Heart right ventricle (tissue), 16 donors: Measurements from ENCODE around the gene EEFSEC. TPM values are rescaled to one million over a fixed set of nuclear protein-coding genes. Genes with fewer than 3 reads are reported as not detected.

Experiments used
- ATAC-seq, 8 donors: fragments of 200-7000 bp; cut with Tn5 transposase; one replicate each; pipeline ENCODE4 v1.9.1; 2020; ENCODE audit warnings: mild to moderate bottlenecking in 8 of 8, moderate library complexity in 8 of 8, moderate number of reproducible peaks in 1 of 8
- DNase-seq, 2 donors: peaks; one replicate each; pipeline ENCODE4 v3.0.0-alpha.2; 2020
- H3K27ac ChIP-seq, 10 donors: fragments of 200-600 bp; sonication (generic) in 2 of 10; one replicate each; pipeline versions ENCODE4 v1.5.0 to v1.8.0; 2020 to 2022; ENCODE audit warnings: mild to moderate bottlenecking in 3 of 10
- H3K27me3 ChIP-seq, 7 donors: fragments of 200-600 bp; one replicate each; pipeline ENCODE4 v1.8.0; 2021 to 2022; ENCODE audit warnings: mild to moderate bottlenecking in 2 of 7
- H3K36me3 ChIP-seq, 9 donors: fragments of 200-600 bp; sonication (generic) in 1 of 9; one replicate each; pipeline versions ENCODE4 v1.5.0 to v1.8.0; 2020 to 2022; ENCODE audit warnings: mild to moderate bottlenecking in 2 of 9
- H3K4me1 ChIP-seq, 9 donors: fragments of 200-600 bp; sonication (generic) in 1 of 9; one replicate each; pipeline versions ENCODE4 v1.5.0 to v1.8.0; 2020 to 2022; ENCODE audit warnings: mild to moderate bottlenecking in 4 of 9
- H3K4me3 ChIP-seq, 10 donors: fragments of 200-600 bp; sonication (generic) in 2 of 10; one replicate each; pipeline versions ENCODE4 v1.5.0 to v1.8.0; 2020 to 2022; ENCODE audit warnings: mild to moderate bottlenecking in 7 of 10, moderate library complexity in 2 of 10
- H3K9me3 ChIP-seq, 11 donors: fragments of 200-600 bp in 10 of 11; sonication (generic) in 2 of 11; one replicate each; pipeline versions ENCODE4 v1.5.0 to v1.8.0; 2013 to 2022; ENCODE audit warnings: mild to moderate bottlenecking in 2 of 11, control low read depth in 1 of 11, moderate library complexity in 1 of 11
- CTCF ChIP-seq, 9 donors: fragments of 200-600 bp; sonication (generic) in 2 of 9; IDR thresholded peaks; one replicate each; pipeline versions ENCODE4 v1.5.0 to v1.8.0; 2021 to 2022; ENCODE audit warnings: antibody characterized with exemption in 9 of 9, mild to moderate bottlenecking in 5 of 9, moderate library complexity in 1 of 9
- WGBS, 2 donors: extraction: QIAGEN DNeasy Blood & Tissue Kit; methylation state at CpG; one replicate each; pipeline ENCODE4 v1.1.7; 2013; ENCODE audit warnings: inconsistent platforms in 1 of 2; 5-methylcytosine and 5-hydroxymethylcytosine counted together
- intact Hi-C, 10 donors: fragments of 100-400 bp; cut with DNase I; formaldehyde crosslinking; loops; one replicate each; pipeline versions ENCODE4 v1.11.1 to v1.14.2; 2022
- polyA plus RNA-seq, 2 donors: library from polyadenylated mRNA; stranded (reverse); fragments of 200-250 nt; gene quantifications; one replicate each; pipeline ENCODE4 v1.2.3, GENCODE V29; 2013
- total RNA-seq, 10 donors: library from RNA; stranded (reverse); fragmentation: NEBNext Ultra II Directional in 3 of 10; extraction: Animal tissue kit (Norgen Biotek cat#: 25700) in 3 of 10; gene quantifications; one replicate each; pipeline versions ENCODE4 v1.2.1 to v1.2.4, GENCODE V29; 2021 to 2023
- donor health status: Arrhythmogenic right ventricular cardiomyopathy.
- donor health status: ischemic (EF 13 %, LVEDD 7.1; RV severe dilation, severe dysfunction).
- donor health status: healthy with polysubstance abuse.
- donor health status: DM: no; HTN: yes; CAD: no.
- donor health status: DM: no; HTN: no; CAD: no.
- donor health status: ischemic (EF 25% LVEDD 6.9; RV normal size, moderate dysfunction).
- donor health status: ischemic (EF 25% LVEDD 5.7; RV mildly dilated, moderate dysfunction).
- donor health status: healthy.
- donor health status: DM: yes; HTN: yes; CAD: no.
- donor health status: Ischemic cardiomyopathy.
- donor health status: ischemic (EF 35%, LVEDD 5.7; RV mildly dilated, moderate dysfunction).
- donor health status: nonischemic (EF 11% LVEDD 7.7; RV severe dilation, severe dysfunction).
- donor health status: DM: yes; HTN: yes; CAD: no.
- donor health status: PGD.
- donor health status: ischemic (EF 29% LVEDD 5.4; RV normal size, mild dysfunction).
- donor health status: nonischemic (EF 23%, LVEDD 6.1; RV moderate dilation, normal function).

Gene EEFSEC
- total and polyA plus RNA-seq, 12 donors, result 16.5 to 29.5 (median 25.0) TPM

GRCh38 chr3:128320551-128321340 is 167.5 kb downstream of the EEFSEC start:
- no peak overlapping the region for H3K4me3 ChIP-seq
- peaks cover 0 to 19% (median 0%) of the 10 kb centered on the region in 9 donors for H3K36me3 ChIP-seq
- peaks cover 0 to 11% (median 0%) of the 10 kb centered on the region in 9 donors for H3K4me1 ChIP-seq
- intact Hi-C loops, result loop anchor here in 7 of 10 donors (5.0 to 10.0 kb wide), 5 partner anchors 88 to 226 kb away; no protein-coding TSS in a partner anchor
- DNase-seq, result no peak
- H3K27me3 ChIP-seq, result no peaks in the 10 kb centered on the region
- TF ChIP-seq CTCF (IDR thresholded peaks at IDR 0.05), result no peak
- ATAC-seq, result no peak
- H3K27ac ChIP-seq, result no peak overlapping the region
- WGBS, 2 donors, result 93 to 94% methylated on average over 8 of the region's 8 CpGs
- H3K9me3 ChIP-seq, result no peaks in the 10 kb centered on the region

GRCh38 chr3:128321418-128321817 is 168.1 kb downstream of the EEFSEC start:
- H3K36me3 ChIP-seq, result peaks cover 0 to 19% (median 0%) of the 10 kb centered on the region in 9 donors
- no peaks in the 10 kb centered on the region for H3K27me3 ChIP-seq
- DNase-seq (no peak), ATAC-seq (no peak)
- H3K4me3 ChIP-seq, result no peak overlapping the region
- intact Hi-C loops, result loop anchor here in 7 of 10 donors (5.0 to 10.0 kb wide), 5 partner anchors 89 to 227 kb away; no protein-coding TSS in a partner anchor
- TF ChIP-seq CTCF (IDR thresholded peaks at IDR 0.05), result no peak
- peaks cover 0 to 11% (median 0%) of the 10 kb centered on the region in 9 donors for H3K4me1 ChIP-seq
- H3K27ac ChIP-seq, result no peak overlapping the region
- WGBS, 2 donors, result 93 to 96% methylated on average over 4 of the region's 4 CpGs
- no peaks in the 10 kb centered on the region for H3K9me3 ChIP-seq

GRCh38 chr3:128322030-128323022 is 169.0 kb downstream of the EEFSEC start:
- Histone ChIP-seq H3K27ac (no peak overlapping the region), H3K9me3 (no peaks in the 10 kb centered on the region), H3K4me3 (no peak overlapping the region), H3K36me3 (peaks cover 0 to 19% (median 0%) of the 10 kb centered on the region in 9 donors), H3K27me3 (no peaks in the 10 kb centered on the region), H3K4me1 (peaks cover 0 to 8% (median 0%) of the 10 kb centered on the region in 9 donors)
- DNase-seq, result peak; percentile 42
- TF ChIP-seq CTCF (IDR thresholded peaks at IDR 0.05), result peak in 8 of 9 donors; percentile 40 to 72 (median 64)
- ATAC-seq, result peak in 6 of 8 donors; percentile 19 to 64 (median 58)
- 80 to 84% methylated on average over 14 of the region's 14 CpGs for WGBS, 2 donors
- intact Hi-C loops, result loop anchor here in 8 of 10 donors (2.0 to 10.0 kb wide), 6 partner anchors 90 to 228 kb away; no protein-coding TSS in a partner anchor
